22Rv1 (cell line): ENCODE data around the gene FCHSD1.

Experiments used
- ZFX ChIP-seq: fragments of 450-650 bp; IDR thresholded peaks from 2 replicates; pipeline ENCODE4 v1.6.1; 2017; ENCODE audit warnings: antibody characterized with exemption, borderline replicate concordance
- TF ChIP-seq, protein P1 (sequence below): fragments of 450-650 bp; IDR thresholded peaks from 2 replicates; pipeline ENCODE4 v1.5.1; 2017; ENCODE audit warnings: mild to moderate bottlenecking

DNA sequence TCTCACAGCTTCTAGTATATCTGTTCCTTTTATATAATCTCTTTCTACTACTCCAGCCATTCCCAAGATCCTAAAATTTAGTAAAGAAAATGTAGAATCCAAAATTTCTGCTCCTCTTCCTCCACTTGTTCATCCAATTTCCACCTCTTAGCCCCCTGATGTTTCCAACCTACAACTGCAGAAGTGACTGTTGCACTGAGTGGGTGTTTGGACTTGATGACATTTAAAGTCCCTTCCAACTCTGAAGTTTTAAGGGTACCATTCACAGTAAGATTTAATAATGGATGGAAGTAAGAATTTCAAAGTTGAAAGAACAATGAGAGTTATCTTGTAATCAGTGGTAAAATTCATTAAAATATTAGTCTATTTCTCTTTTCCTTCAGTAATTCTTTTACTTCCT, 37.9 kb downstream of the FCHSD1 start:
- TF ChIP-seq, protein P1, sequence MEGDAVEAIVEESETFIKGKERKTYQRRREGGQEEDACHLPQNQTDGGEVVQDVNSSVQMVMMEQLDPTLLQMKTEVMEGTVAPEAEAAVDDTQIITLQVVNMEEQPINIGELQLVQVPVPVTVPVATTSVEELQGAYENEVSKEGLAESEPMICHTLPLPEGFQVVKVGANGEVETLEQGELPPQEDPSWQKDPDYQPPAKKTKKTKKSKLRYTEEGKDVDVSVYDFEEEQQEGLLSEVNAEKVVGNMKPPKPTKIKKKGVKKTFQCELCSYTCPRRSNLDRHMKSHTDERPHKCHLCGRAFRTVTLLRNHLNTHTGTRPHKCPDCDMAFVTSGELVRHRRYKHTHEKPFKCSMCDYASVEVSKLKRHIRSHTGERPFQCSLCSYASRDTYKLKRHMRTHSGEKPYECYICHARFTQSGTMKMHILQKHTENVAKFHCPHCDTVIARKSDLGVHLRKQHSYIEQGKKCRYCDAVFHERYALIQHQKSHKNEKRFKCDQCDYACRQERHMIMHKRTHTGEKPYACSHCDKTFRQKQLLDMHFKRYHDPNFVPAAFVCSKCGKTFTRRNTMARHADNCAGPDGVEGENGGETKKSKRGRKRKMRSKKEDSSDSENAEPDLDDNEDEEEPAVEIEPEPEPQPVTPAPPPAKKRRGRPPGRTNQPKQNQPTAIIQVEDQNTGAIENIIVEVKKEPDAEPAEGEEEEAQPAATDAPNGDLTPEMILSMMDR = no peak
- TF ChIP-seq ZFX = no peak
